Liver (tissue), 9 donors: ENCODE results near the gene RTN4IP1. TPM values are rescaled to one million over a fixed set of nuclear protein-coding genes. Genes with fewer than 3 reads are reported as not detected.

Experiments used
- DNase-seq: peaks from one replicate; pipeline ENCODE4 v3.0.0-alpha.2; 2017; ENCODE audit warnings: low spot score
- H3K27ac ChIP-seq, 2 donors: one replicate each; pipeline ENCODE4 v1.7.0; 2013; ENCODE audit warnings: inconsistent platforms in 2 of 2, low read length in 2 of 2, control low read depth in 1 of 2, low read depth in 1 of 2, mild to moderate bottlenecking in 1 of 2
- H3K27me3 ChIP-seq, 4 donors: one replicate each; pipeline versions ENCODE4 v1.6.1 to v1.7.0; 2013; ENCODE audit warnings: low read length in 3 of 4, inconsistent platforms in 1 of 4, mild to moderate bottlenecking in 1 of 4, moderate library complexity in 1 of 4; ENCODE audit not compliant: control insufficient read depth in 4 of 4, insufficient read depth in 4 of 4
- H3K36me3 ChIP-seq, 4 donors: one replicate each; pipeline versions ENCODE4 v1.6.1 to v1.7.0; 2013; ENCODE audit warnings: low read length in 3 of 4, mild to moderate bottlenecking in 3 of 4, low read depth in 1 of 4, moderate library complexity in 1 of 4; ENCODE audit not compliant: control insufficient read depth in 4 of 4, insufficient read depth in 3 of 4
- H3K4me1 ChIP-seq, 4 donors: one replicate each; pipeline versions ENCODE4 v1.6.1 to v1.7.0; 2013; ENCODE audit warnings: low read length in 3 of 4, mild to moderate bottlenecking in 3 of 4, moderate library complexity in 1 of 4; ENCODE audit not compliant: control insufficient read depth in 4 of 4, insufficient read depth in 4 of 4
- H3K4me3 ChIP-seq, 3 donors: one replicate each; pipeline versions ENCODE4 v1.6.1 to v1.7.0; 2013; ENCODE audit warnings: low read length in 3 of 3, control low read depth in 1 of 3, low read depth in 1 of 3, mild to moderate bottlenecking in 1 of 3
- H3K9ac ChIP-seq, 2 donors: one replicate each; pipeline ENCODE4 v1.7.0; 2013; ENCODE audit warnings: low read length in 2 of 2, mild to moderate bottlenecking in 2 of 2, moderate library complexity in 2 of 2, control low read depth in 1 of 2, low read depth in 1 of 2
- H3K9me3 ChIP-seq, 4 donors: one replicate each; pipeline versions ENCODE4 v1.6.1 to v1.7.0; 2013; ENCODE audit warnings: low read length in 3 of 4; ENCODE audit not compliant: control insufficient read depth in 4 of 4
- ATF3 ChIP-seq: IDR thresholded peaks from 2 replicates; pipeline ENCODE4 v1.6.1; 2016; ENCODE audit warnings: antibody characterized with exemption
- CTCF ChIP-seq: fragments of 150-350 bp; IDR thresholded peaks from 2 replicates; pipeline ENCODE4 v1.5.1; 2017; ENCODE audit warnings: improper control_type of control experiment, low read depth, low read length; ENCODE audit not compliant: missing input control
- EGR1 ChIP-seq, 2 donors: IDR thresholded peaks; 2 replicates each; pipeline ENCODE4 v1.6.1; 2016 to 2018; ENCODE audit warnings: antibody characterized with exemption in 2 of 2, low read depth in 2 of 2
- FOXA1 ChIP-seq: IDR thresholded peaks from 2 replicates; pipeline ENCODE4 v1.6.1; 2016; ENCODE audit warnings: antibody characterized with exemption
- FOXA2 ChIP-seq: IDR thresholded peaks from 2 replicates; pipeline ENCODE4 v1.6.1; 2016; ENCODE audit warnings: antibody characterized with exemption
- GABPA ChIP-seq, 2 donors: IDR thresholded peaks in 1 of 2; conservative IDR thresholded peaks in 1 of 2; 2 replicates each; pipeline ENCODE4 v1.6.1; 2016; ENCODE audit warnings: antibody characterized with exemption in 2 of 2, mild to moderate bottlenecking in 1 of 2, moderate library complexity in 1 of 2
- HNF4A ChIP-seq, 2 donors: conservative IDR thresholded peaks; 2 replicates each; pipeline ENCODE4 v1.6.1; 2016; ENCODE audit warnings: antibody characterized with exemption in 2 of 2, mild to moderate bottlenecking in 2 of 2
- HNF4G ChIP-seq: IDR thresholded peaks from 2 replicates; pipeline ENCODE4 v1.6.1; 2016; ENCODE audit warnings: antibody characterized with exemption
- JUND ChIP-seq, 2 donors: IDR thresholded peaks; 2 replicates each; pipeline ENCODE4 v1.6.1; 2016; ENCODE audit warnings: antibody characterized with exemption in 2 of 2
- MAX ChIP-seq: IDR thresholded peaks from 2 replicates; pipeline ENCODE4 v1.6.1; 2016; ENCODE audit warnings: antibody characterized with exemption
- NR2F2 ChIP-seq: IDR thresholded peaks from 2 replicates; pipeline ENCODE4 v1.6.1; 2016; ENCODE audit warnings: antibody characterized with exemption
- RAD21 ChIP-seq, 2 donors: IDR thresholded peaks; 2 replicates each; pipeline ENCODE4 v1.6.1; 2016; ENCODE audit warnings: antibody characterized with exemption in 2 of 2, mild to moderate bottlenecking in 2 of 2
- REST ChIP-seq: IDR thresholded peaks from 2 replicates; pipeline ENCODE4 v1.6.1; 2016; ENCODE audit warnings: antibody characterized with exemption, mild to moderate bottlenecking
- RXRA ChIP-seq, 2 donors: IDR thresholded peaks; 2 replicates each; pipeline ENCODE4 v1.6.1; 2017 to 2018; ENCODE audit warnings: antibody characterized with exemption in 2 of 2, mild to moderate bottlenecking in 1 of 2
- SP1 ChIP-seq: IDR thresholded peaks from 2 replicates; pipeline ENCODE4 v1.6.1; 2018; ENCODE audit warnings: antibody characterized with exemption, mild to moderate bottlenecking
- TAF1 ChIP-seq: conservative IDR thresholded peaks from 2 replicates; pipeline ENCODE4 v1.6.1; 2016; ENCODE audit warnings: antibody characterized with exemption, mild to moderate bottlenecking
- YY1 ChIP-seq: IDR thresholded peaks from 2 replicates; pipeline ENCODE4 v1.6.1; 2016; ENCODE audit warnings: antibody characterized with exemption, mild to moderate bottlenecking
- ZBTB33 ChIP-seq: IDR thresholded peaks from 2 replicates; pipeline ENCODE4 v1.6.1; 2016; ENCODE audit warnings: antibody characterized with exemption
- WGBS: extraction: QIAGEN DNeasy Blood & Tissue Kit; methylation state at CpG from one replicate; pipeline ENCODE4 v1.1.7; 2013; 5-methylcytosine and 5-hydroxymethylcytosine counted together
- polyA plus RNA-seq, 2 donors: library from polyadenylated mRNA; stranded (reverse) in 1 of 2; unstranded in 1 of 2; fragments of 200-250 nt in 1 of 2; fragments of >200 nt in 1 of 2; fragmentation: Nextera tagmentation in 1 of 2; extraction: Ambion mirVana in 1 of 2; gene quantifications; one replicate each; pipeline versions ENCODE4 v1.2.1 to v1.2.3, GENCODE V29; 2013 to 2015
- total RNA-seq, 2 donors: library from RNA; depleted of rRNA; stranded (reverse); fragments of >200 nt; gene quantifications; one replicate each; pipeline ENCODE4 v1.2.3, GENCODE V29; 2014
- donor health status: healthy.
- donor health status: healthy.
- donor health status: healthy.
- donor health status: healthy.
- donor health status: healthy.

RTN4IP1 gene
- total and polyA plus RNA-seq, 4 donors = 3.7 to 6.9 (median 4.6) TPM

GRCh38 chr6:106586815-106587415, 42.4 kb downstream of the RTN4IP1 start:
- 88% methylated on average over 4 of the region's 4 CpGs for WGBS
- H3K4me3 ChIP-seq = no peak overlapping the region

GRCh38 chr6:106581468-106581867, 47.8 kb downstream of the RTN4IP1 start:
- TF ChIP-seq RAD21 (IDR thresholded peaks at IDR 0.05) (no peak), ZBTB33 (no peak), HNF4G (no peak), FOXA1 (no peak), REST (no peak), TAF1 (no peak), YY1 (no peak), ATF3 (no peak), EGR1 (IDR thresholded peaks at IDR 0.05; ENCODE audit: low read depth in 2 of 2) (no peak), MAX (no peak), CTCF (no peak), NR2F2 (no peak), HNF4A (conservative IDR thresholded peaks at IDR 0.05) (no peak), RXRA (IDR thresholded peaks at IDR 0.05) (no peak), FOXA2 (no peak), SP1 (no peak), JUND (IDR thresholded peaks at IDR 0.05) (no peak), GABPA (IDR thresholded peaks at IDR 0.05 in 1 of 2, conservative IDR thresholded peaks at IDR 0.05 in 1 of 2) (no peak)
- no peak for DNase-seq
- Histone ChIP-seq H3K27me3 (no peaks in the 10 kb centered on the region), H3K4me1 (no peaks in the 10 kb centered on the region), H3K9me3 (no peaks in the 10 kb centered on the region), H3K4me3 (no peak overlapping the region), H3K27ac (no peak overlapping the region), H3K36me3 (peaks cover 0 to 19% (median 14%) of the 10 kb centered on the region in 4 donors), H3K9ac (no peak overlapping the region)
- 82% methylated on average over 1 of the region's 1 CpG for WGBS

More at GRCh38 chr6:106586815-106587415, 42.4 kb downstream of the RTN4IP1 start:
- H3K9me3 ChIP-seq = no peaks in the 10 kb centered on the region
- H3K4me1 ChIP-seq = no peaks in the 10 kb centered on the region
- no peak for DNase-seq
- H3K27ac ChIP-seq = no peak overlapping the region
- H3K27me3 ChIP-seq = no peaks in the 10 kb centered on the region
- H3K9ac ChIP-seq = no peak overlapping the region
- TF ChIP-seq MAX = no peak
- TF ChIP-seq TAF1 = no peak
- no peak for TF ChIP-seq FOXA1
- TF ChIP-seq EGR1 (IDR thresholded peaks at IDR 0.05; ENCODE audit: low read depth in 2 of 2) = no peak
- no peak for TF ChIP-seq YY1
- TF ChIP-seq SP1 = no peak
- TF ChIP-seq NR2F2 = no peak
- peaks cover 3 to 25% (median 10%) of the 10 kb centered on the region in 4 donors for H3K36me3 ChIP-seq
